ENCODE results near the gene TMEM132C. TPM values are rescaled to one million over a fixed set of nuclear protein-coding genes. Genes with fewer than 3 reads are reported as not detected.

The TMEM132C gene
- total RNA-seq, 1 experiment from 2014 or later: not detected

DNA sequence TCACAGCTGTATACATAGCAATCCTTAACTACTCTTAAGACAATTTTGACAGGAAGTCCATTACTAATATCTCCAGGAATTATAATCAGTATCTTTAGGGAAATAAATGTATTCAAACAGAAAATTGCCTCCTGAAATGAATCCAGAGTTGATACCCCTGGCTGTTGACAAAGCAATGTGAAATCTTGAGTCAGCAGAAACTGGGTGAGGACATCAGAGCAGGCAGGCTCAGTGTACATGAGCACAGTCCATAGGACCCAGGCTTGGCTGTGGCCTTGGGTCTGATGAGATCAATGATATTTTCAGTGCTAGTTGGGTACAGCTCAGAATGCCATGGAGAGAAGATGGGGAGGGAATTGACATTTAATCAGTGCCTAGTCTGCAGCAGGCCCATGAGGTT, 405.5 kb downstream of the TMEM132C start:
- POLR2A ChIA-PET: no interaction called here
- Mint-ChIP-seq H3K4me3 (no peak overlapping the region), H3K9me3 (peaks cover 78% of the 10 kb centered on the region), H3K36me3 (peaks cover 68% of the 10 kb centered on the region), H3K27ac (no peak overlapping the region), H3K4me1 (no peaks in the 10 kb centered on the region), H3K27me3 (ENCODE audit: low read depth) (peaks cover 8% of the 10 kb centered on the region; the same call in 1 of the 2 replicates)
- ATAC-seq (no peak), DNase-seq (ENCODE audit: low spot score) (no peak)
- CTCF ChIA-PET: no interaction called here
- TF ChIP-seq, protein P1, sequence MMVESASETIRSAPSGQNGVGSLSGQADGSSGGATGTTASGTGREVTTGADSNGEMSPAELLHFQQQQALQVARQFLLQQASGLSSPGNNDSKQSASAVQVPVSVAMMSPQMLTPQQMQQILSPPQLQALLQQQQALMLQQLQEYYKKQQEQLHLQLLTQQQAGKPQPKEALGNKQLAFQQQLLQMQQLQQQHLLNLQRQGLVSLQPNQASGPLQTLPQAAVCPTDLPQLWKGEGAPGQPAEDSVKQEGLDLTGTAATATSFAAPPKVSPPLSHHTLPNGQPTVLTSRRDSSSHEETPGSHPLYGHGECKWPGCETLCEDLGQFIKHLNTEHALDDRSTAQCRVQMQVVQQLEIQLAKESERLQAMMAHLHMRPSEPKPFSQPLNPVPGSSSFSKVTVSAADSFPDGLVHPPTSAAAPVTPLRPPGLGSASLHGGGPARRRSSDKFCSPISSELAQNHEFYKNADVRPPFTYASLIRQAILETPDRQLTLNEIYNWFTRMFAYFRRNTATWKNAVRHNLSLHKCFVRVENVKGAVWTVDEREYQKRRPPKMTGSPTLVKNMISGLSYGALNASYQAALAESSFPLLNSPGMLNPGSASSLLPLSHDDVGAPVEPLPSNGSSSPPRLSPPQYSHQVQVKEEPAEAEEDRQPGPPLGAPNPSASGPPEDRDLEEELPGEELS (CRISPR knock-in tag; IDR thresholded peaks at IDR 0.05): no peak
- no peak for TF ChIP-seq ZBTB21 (CRISPR knock-in tag; IDR thresholded peaks at IDR 0.05; ENCODE audit: borderline replicate concordance)
- TF ChIP-seq, protein P2, sequence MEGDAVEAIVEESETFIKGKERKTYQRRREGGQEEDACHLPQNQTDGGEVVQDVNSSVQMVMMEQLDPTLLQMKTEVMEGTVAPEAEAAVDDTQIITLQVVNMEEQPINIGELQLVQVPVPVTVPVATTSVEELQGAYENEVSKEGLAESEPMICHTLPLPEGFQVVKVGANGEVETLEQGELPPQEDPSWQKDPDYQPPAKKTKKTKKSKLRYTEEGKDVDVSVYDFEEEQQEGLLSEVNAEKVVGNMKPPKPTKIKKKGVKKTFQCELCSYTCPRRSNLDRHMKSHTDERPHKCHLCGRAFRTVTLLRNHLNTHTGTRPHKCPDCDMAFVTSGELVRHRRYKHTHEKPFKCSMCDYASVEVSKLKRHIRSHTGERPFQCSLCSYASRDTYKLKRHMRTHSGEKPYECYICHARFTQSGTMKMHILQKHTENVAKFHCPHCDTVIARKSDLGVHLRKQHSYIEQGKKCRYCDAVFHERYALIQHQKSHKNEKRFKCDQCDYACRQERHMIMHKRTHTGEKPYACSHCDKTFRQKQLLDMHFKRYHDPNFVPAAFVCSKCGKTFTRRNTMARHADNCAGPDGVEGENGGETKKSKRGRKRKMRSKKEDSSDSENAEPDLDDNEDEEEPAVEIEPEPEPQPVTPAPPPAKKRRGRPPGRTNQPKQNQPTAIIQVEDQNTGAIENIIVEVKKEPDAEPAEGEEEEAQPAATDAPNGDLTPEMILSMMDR (IDR thresholded peaks at IDR 0.05): no peak
- no peak for TF ChIP-seq PRRX2 (CRISPR knock-in tag; IDR thresholded peaks at IDR 0.05)
- no peak for TF ChIP-seq IRF2 (CRISPR knock-in tag; IDR thresholded peaks at IDR 0.05; ENCODE audit: borderline replicate concordance, low read depth)

- H3K4me3 Mint-ChIP-seq: no peak overlapping the region
- no peaks in the 10 kb centered on the region for H3K4me1 Mint-ChIP-seq
- H3K9me3 Mint-ChIP-seq: peaks cover 81% of the 10 kb centered on the region
- ChIA-PET CTCF (no interaction called here), POLR2A (no interaction called here)
- ATAC-seq (no peak), DNase-seq (ENCODE audit: low spot score) (no peak)
- peaks cover 66% of the 10 kb centered on the region for H3K36me3 Mint-ChIP-seq
- peaks cover 8% of the 10 kb centered on the region; the same call in 1 of the 2 replicates for H3K27me3 Mint-ChIP-seq (ENCODE audit: low read depth)
- H3K27ac Mint-ChIP-seq: no peak overlapping the region
- TF ChIP-seq, protein P3, sequence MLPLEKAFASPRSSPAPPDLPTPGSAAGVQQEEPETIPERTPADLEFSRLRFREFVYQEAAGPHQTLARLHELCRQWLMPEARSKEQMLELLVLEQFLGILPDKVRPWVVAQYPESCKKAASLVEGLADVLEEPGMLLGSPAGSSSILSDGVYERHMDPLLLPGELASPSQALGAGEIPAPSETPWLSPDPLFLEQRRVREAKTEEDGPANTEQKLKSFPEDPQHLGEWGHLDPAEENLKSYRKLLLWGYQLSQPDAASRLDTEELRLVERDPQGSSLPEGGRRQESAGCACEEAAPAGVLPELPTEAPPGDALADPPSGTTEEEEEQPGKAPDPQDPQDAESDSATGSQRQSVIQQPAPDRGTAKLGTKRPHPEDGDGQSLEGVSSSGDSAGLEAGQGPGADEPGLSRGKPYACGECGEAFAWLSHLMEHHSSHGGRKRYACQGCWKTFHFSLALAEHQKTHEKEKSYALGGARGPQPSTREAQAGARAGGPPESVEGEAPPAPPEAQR (CRISPR knock-in tag; IDR thresholded peaks at IDR 0.05): no peak
- no peak for TF ChIP-seq ZBTB21 (CRISPR knock-in tag; IDR thresholded peaks at IDR 0.05; ENCODE audit: borderline replicate concordance)
- TF ChIP-seq, protein P4, sequence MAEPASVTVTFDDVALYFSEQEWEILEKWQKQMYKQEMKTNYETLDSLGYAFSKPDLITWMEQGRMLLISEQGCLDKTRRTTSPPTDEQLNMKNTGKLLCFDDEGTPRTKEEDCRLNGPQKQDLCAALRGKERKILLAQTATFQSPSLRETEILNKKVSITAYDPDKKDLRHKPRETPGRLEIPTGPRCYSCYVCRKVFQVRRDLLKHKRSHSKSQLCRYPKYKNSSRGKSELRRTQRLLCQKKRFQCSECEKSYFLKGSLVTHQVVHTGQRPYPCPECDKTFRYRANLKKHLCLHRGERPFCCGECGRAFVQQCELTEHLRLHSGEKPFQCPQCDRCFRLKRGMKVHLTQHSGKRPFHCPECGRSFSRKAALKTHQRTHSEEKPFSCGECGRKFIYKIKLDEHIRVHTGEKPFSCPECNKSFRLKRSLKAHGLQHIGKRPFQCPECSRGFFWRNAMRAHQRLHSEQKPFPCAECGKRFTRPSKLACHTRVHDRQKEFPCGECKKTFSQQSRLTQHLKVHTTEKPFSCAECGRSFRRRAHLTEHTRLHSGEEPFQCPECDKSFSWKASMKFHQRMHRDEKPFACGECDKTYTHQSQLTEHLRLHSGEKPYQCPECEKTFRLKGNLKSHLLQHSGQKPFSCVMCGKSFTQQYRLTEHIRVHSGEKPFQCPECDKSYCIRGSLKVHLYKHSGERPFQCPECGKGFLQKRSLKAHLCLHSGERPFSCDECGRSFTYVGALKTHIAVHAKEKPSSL (CRISPR knock-in tag; conservative IDR thresholded peaks at IDR 0.05): no peak
- TF ChIP-seq MLX (CRISPR knock-in tag; IDR thresholded peaks at IDR 0.05): no peak
- TF ChIP-seq ZNF219 (CRISPR knock-in tag; IDR thresholded peaks at IDR 0.05; ENCODE audit: borderline replicate concordance): no peak
- TF ChIP-seq, protein P1 (CRISPR knock-in tag; IDR thresholded peaks at IDR 0.05): no peak
- TF ChIP-seq, protein P5, sequence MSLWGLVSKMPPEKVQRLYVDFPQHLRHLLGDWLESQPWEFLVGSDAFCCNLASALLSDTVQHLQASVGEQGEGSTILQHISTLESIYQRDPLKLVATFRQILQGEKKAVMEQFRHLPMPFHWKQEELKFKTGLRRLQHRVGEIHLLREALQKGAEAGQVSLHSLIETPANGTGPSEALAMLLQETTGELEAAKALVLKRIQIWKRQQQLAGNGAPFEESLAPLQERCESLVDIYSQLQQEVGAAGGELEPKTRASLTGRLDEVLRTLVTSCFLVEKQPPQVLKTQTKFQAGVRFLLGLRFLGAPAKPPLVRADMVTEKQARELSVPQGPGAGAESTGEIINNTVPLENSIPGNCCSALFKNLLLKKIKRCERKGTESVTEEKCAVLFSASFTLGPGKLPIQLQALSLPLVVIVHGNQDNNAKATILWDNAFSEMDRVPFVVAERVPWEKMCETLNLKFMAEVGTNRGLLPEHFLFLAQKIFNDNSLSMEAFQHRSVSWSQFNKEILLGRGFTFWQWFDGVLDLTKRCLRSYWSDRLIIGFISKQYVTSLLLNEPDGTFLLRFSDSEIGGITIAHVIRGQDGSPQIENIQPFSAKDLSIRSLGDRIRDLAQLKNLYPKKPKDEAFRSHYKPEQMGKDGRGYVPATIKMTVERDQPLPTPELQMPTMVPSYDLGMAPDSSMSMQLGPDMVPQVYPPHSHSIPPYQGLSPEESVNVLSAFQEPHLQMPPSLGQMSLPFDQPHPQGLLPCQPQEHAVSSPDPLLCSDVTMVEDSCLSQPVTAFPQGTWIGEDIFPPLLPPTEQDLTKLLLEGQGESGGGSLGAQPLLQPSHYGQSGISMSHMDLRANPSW (CRISPR knock-in tag; conservative IDR thresholded peaks at IDR 0.05; ENCODE audit: low read depth): no peak
- no peak for TF ChIP-seq TEAD1 (CRISPR knock-in tag; IDR thresholded peaks at IDR 0.05)
- no peak for TF ChIP-seq HMGA2 (CRISPR knock-in tag; IDR thresholded peaks at IDR 0.05)
- TF ChIP-seq, protein P6, sequence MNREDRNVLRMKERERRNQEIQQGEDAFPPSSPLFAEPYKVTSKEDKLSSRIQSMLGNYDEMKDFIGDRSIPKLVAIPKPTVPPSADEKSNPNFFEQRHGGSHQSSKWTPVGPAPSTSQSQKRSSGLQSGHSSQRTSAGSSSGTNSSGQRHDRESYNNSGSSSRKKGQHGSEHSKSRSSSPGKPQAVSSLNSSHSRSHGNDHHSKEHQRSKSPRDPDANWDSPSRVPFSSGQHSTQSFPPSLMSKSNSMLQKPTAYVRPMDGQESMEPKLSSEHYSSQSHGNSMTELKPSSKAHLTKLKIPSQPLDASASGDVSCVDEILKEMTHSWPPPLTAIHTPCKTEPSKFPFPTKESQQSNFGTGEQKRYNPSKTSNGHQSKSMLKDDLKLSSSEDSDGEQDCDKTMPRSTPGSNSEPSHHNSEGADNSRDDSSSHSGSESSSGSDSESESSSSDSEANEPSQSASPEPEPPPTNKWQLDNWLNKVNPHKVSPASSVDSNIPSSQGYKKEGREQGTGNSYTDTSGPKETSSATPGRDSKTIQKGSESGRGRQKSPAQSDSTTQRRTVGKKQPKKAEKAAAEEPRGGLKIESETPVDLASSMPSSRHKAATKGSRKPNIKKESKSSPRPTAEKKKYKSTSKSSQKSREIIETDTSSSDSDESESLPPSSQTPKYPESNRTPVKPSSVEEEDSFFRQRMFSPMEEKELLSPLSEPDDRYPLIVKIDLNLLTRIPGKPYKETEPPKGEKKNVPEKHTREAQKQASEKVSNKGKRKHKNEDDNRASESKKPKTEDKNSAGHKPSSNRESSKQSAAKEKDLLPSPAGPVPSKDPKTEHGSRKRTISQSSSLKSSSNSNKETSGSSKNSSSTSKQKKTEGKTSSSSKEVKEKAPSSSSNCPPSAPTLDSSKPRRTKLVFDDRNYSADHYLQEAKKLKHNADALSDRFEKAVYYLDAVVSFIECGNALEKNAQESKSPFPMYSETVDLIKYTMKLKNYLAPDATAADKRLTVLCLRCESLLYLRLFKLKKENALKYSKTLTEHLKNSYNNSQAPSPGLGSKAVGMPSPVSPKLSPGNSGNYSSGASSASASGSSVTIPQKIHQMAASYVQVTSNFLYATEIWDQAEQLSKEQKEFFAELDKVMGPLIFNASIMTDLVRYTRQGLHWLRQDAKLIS (CRISPR knock-in tag; IDR thresholded peaks at IDR 0.05; ENCODE audit: borderline replicate concordance): no peak
- TF ChIP-seq SMAD4 (CRISPR knock-in tag; IDR thresholded peaks at IDR 0.05): no peak
- TF ChIP-seq NFYB (CRISPR knock-in tag; conservative IDR thresholded peaks at IDR 0.05; ENCODE audit: low read depth): no peak
- TF ChIP-seq RELA (CRISPR knock-in tag; IDR thresholded peaks at IDR 0.05; ENCODE audit: borderline replicate concordance): no peak
These were observed 405.9 kb downstream of the TMEM132C start for GRCh38 chr12:128672893-128673292.

Measured in WTC11 (cell line).